Measurements from ENCODE around the gene PTTG1IP. TPM values are rescaled to one million over a fixed set of nuclear protein-coding genes. Genes with fewer than 3 reads are reported as not detected.

Gene PTTG1IP
- total and polyA plus RNA-seq, 4 experiments from 2014 or later = 84.8 to 110 (median 95.5) TPM

GRCh38 chr21:44817506-44817880 lies 56.0 kb downstream of the PTTG1IP start:
- Histone ChIP-seq H3K27me3 (ENCODE audit: insufficient read depth, low read length) (no peaks in the 10 kb centered on the region), H3K36me3 (ENCODE audit: insufficient read depth, low read length) (no peaks in the 10 kb centered on the region), H3K9me3 (ENCODE audit: control insufficient read depth in 1 of 2, low read length in 2 of 2) (peaks cover 0 to 2% of the 10 kb centered on the region in 2 donors), H3K4me1 (ENCODE audit: insufficient read depth, low read length) (peaks cover 16% of the 10 kb centered on the region), H3K27ac (ENCODE audit: low read depth, low read length) (no peak overlapping the region), H3K4me3 (ENCODE audit: low read length in 2 of 2) (peak overlapping the region in 1 of 2 donors; percentile 57)
- CTCF ChIA-PET (ENCODE audit: partially characterized antibody) = interaction anchor here (0.6 to 1.0 kb wide), 3 partner anchors 12 to 307 kb away, joined by 3 to 4 read pairs (median 3); no protein-coding TSS in a partner anchor
- POLR2A ChIA-PET (ENCODE audit: partially characterized antibody) = interaction anchor here (0.6 to 5.1 kb wide), 13 partner anchors 11 to 479 kb away, joined by 3 to 52 read pairs (median 3); partner anchors contain the start of genes CFAP410, KRTAP12-3, PTTG1IP and SLX9
- H3K4me3 Mint-ChIP-seq = peak overlapping the region; percentile 23 to 80 (median 58)
- no peaks in the 10 kb centered on the region for H3K27me3 Mint-ChIP-seq
- H3K36me3 Mint-ChIP-seq = peaks cover 5 to 8% of the 10 kb centered on the region in 2 donors
- intact Hi-C loops (cut with micrococcal nuclease) = loop anchor here (1.0 to 10.0 kb wide), 5 partner anchors 16 to 827 kb away; partner anchors contain the start of genes CFAP410, PCBP3, PTTG1IP and UBE2G2
- peak; percentile 89 to 91 (median 91) for DNase-seq
- H3K9me3 Mint-ChIP-seq = peaks cover 0 to 18% (median 6%) of the 10 kb centered on the region in 8 donors
- H3K27ac Mint-ChIP-seq = peak overlapping the region in 3 of 7 donors; percentile 17 to 48 (median 31)
- H3K4me1 Mint-ChIP-seq = peaks cover 1 to 34% (median 16%) of the 10 kb centered on the region in 4 donors

- peaks cover 0 to 12% (median 2%) of the 10 kb centered on the region in 8 donors for H3K9me3 Mint-ChIP-seq
- H3K9me3 ChIP-seq (ENCODE audit: control insufficient read depth in 1 of 2, low read length in 2 of 2) = no peaks in the 10 kb centered on the region
- peaks cover 1 to 40% (median 17%) of the 10 kb centered on the region in 4 donors for H3K4me1 Mint-ChIP-seq
- H3K4me3 ChIP-seq (ENCODE audit: low read length in 2 of 2) = peak overlapping the region in 1 of 2 donors; percentile 57
- peak overlapping the region; percentile 68 to 87 (median 74) for H3K4me3 Mint-ChIP-seq
- H3K4me1 ChIP-seq (ENCODE audit: insufficient read depth, low read length) = peaks cover 16% of the 10 kb centered on the region
- H3K36me3 ChIP-seq (ENCODE audit: insufficient read depth, low read length) = no peaks in the 10 kb centered on the region
- ChIA-PET POLR2A (ENCODE audit: partially characterized antibody) (interaction anchor here (0.6 to 5.1 kb wide), 12 partner anchors 11 to 478 kb away, joined by 3 to 52 read pairs (median 4); partner anchors contain the start of genes CFAP410, PTTG1IP, SLX9 and UBE2G2), CTCF (ENCODE audit: partially characterized antibody) (interaction anchor here (1.0 kb wide), 2 partner anchors 11 to 307 kb away, joined by 3 to 4 read pairs; no protein-coding TSS in a partner anchor)
- H3K27ac Mint-ChIP-seq = peak overlapping the region in 6 of 7 donors; percentile 52 to 90 (median 72)
- H3K36me3 Mint-ChIP-seq = peaks cover 5 to 9% of the 10 kb centered on the region in 2 donors
- intact Hi-C loops (cut with micrococcal nuclease) = loop anchor here (1.0 to 10.0 kb wide), 5 partner anchors 16 to 828 kb away; partner anchors contain the start of genes CFAP410, PCBP3, PTTG1IP and UBE2G2
- no peaks in the 10 kb centered on the region for H3K27me3 ChIP-seq (ENCODE audit: insufficient read depth, low read length)
- no peaks in the 10 kb centered on the region for H3K27me3 Mint-ChIP-seq
- no peak overlapping the region for H3K27ac ChIP-seq (ENCODE audit: low read depth, low read length)
- DNase-seq = peak in 1 of 5 donors; percentile 50
Observed at GRCh38 chr21:44816761-44817505, 56.6 kb downstream of the PTTG1IP start.

DNA sequence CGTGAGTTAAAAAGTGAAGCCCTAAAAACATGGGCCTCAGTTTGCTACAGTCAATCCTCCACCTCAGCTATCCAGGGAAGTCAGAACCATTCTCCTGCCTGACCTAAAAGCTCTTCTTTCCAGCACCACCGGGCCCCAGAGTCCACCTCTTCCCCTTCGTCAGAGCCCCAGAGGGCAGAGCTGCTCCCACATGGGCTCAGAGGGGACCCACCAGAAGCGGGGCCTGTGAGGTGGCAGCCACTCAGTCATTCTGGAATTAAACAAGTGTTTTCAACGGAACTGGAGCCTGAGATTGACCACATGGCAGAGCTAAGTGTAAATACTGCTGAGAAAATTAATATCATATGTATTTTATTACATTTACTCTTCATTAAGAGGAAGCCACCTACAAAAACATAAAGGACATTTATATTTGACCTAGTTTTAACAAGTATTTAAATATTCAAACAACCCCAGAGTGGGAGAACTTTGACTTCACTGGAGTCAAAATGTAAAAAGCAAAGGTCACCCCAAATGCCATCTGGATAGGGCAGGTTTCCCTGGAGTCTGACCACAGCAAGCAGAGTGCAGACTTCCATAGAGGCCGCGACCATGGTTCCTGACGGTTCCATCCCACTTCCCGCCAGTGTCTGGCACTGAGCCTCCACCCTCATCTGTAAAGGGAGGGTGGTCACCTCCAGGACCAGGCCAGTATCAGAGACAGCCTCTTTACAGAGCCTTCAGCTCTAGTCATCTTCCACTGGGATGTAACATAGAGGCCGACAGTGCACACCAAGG lies 57.5 kb downstream of the PTTG1IP start:
- H3K36me3 Mint-ChIP-seq = peaks cover 9 to 14% of the 10 kb centered on the region in 2 donors
- Histone ChIP-seq H3K4me1 (ENCODE audit: insufficient read depth, low read length) (peaks cover 16% of the 10 kb centered on the region), H3K36me3 (ENCODE audit: insufficient read depth, low read length) (no peaks in the 10 kb centered on the region), H3K27ac (ENCODE audit: low read depth, low read length) (no peak overlapping the region), H3K4me3 (ENCODE audit: low read length in 2 of 2) (no peak overlapping the region), H3K9me3 (ENCODE audit: control insufficient read depth in 1 of 2, low read length in 2 of 2) (no peaks in the 10 kb centered on the region), H3K27me3 (ENCODE audit: insufficient read depth, low read length) (no peaks in the 10 kb centered on the region)
- peak overlapping the region; percentile 48 to 90 (median 68) for H3K27ac Mint-ChIP-seq
- peak overlapping the region; percentile 68 to 87 (median 72) for H3K4me3 Mint-ChIP-seq
- POLR2A ChIA-PET (ENCODE audit: partially characterized antibody) = interaction anchor here (0.7 to 1.9 kb wide), 4 partner anchors 11 to 124 kb away, joined by 3 to 7 read pairs (median 5); partner anchors contain the start of genes SLX9 and UBE2G2
- intact Hi-C loops (cut with micrococcal nuclease) = loop anchor here (10.0 kb wide), 2 partner anchors 481 to 829 kb away; partner anchors contain the start of genes CFAP410 and PCBP3
- DNase-seq = no peak
- H3K4me1 Mint-ChIP-seq = peaks cover 5 to 48% (median 20%) of the 10 kb centered on the region in 4 donors
- no peaks in the 10 kb centered on the region for H3K27me3 Mint-ChIP-seq
- peaks cover 0 to 9% (median 0%) of the 10 kb centered on the region in 8 donors for H3K9me3 Mint-ChIP-seq
- CTCF ChIA-PET (ENCODE audit: partially characterized antibody) = interaction anchor here (4.6 kb wide), 1 partner anchor 16 kb away, joined by 25 read pairs; the partner anchor contains the start of gene UBE2G2

DNA sequence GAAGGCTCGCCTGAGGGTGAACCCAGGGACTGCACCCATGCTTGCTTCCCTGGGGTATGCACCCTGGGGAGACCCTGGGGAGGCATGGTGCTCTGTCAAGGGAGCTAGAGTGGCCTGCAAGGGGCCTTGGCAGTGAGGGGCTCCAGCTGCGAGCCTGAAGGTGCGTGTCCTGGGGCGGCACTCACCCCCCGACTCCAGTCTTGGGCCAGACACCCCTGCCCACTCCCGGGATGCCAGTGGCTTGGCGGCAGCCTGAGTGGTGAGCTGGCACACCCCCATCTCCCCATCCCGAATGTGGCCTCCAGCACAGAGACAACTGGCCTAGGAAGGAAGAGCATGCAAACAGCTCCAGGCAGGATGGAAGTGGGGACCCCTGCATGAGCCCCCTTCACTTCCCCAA lies 58.3 kb downstream of the PTTG1IP start:
- H3K4me3 Mint-ChIP-seq = peak overlapping the region in 2 of 8 donors; percentile 36 to 51
- Histone ChIP-seq H3K4me3 (ENCODE audit: low read length in 2 of 2) (no peak overlapping the region), H3K36me3 (ENCODE audit: insufficient read depth, low read length) (peaks cover 5% of the 10 kb centered on the region), H3K9me3 (ENCODE audit: control insufficient read depth in 1 of 2, low read length in 2 of 2) (no peaks in the 10 kb centered on the region), H3K27me3 (ENCODE audit: insufficient read depth, low read length) (no peaks in the 10 kb centered on the region), H3K27ac (ENCODE audit: low read depth, low read length) (no peak overlapping the region), H3K4me1 (ENCODE audit: insufficient read depth, low read length) (peaks cover 16% of the 10 kb centered on the region)
- peaks cover 0 to 7% (median 0%) of the 10 kb centered on the region in 8 donors for H3K9me3 Mint-ChIP-seq
- peaks cover 12 to 16% of the 10 kb centered on the region in 2 donors for H3K36me3 Mint-ChIP-seq
- DNase-seq = no peak
- CTCF ChIA-PET (ENCODE audit: partially characterized antibody) = interaction anchor here (4.6 kb wide), 1 partner anchor 15 kb away, joined by 25 read pairs; the partner anchor contains the start of gene UBE2G2
- intact Hi-C loops (cut with micrococcal nuclease) = loop anchor here (10.0 kb wide), 2 partner anchors 480 to 830 kb away; partner anchors contain the start of genes CFAP410 and PCBP3
- POLR2A ChIA-PET (ENCODE audit: partially characterized antibody) = interaction anchor here (1.0 to 1.9 kb wide), 5 partner anchors 10 to 57 kb away, joined by 3 to 7 read pairs (median 3); partner anchors contain the start of gene UBE2G2
- H3K27ac Mint-ChIP-seq = peak overlapping the region in 1 of 7 donors; percentile 42
- peaks cover 7 to 54% (median 22%) of the 10 kb centered on the region in 4 donors for H3K4me1 Mint-ChIP-seq
- no peaks in the 10 kb centered on the region for H3K27me3 Mint-ChIP-seq

DNA sequence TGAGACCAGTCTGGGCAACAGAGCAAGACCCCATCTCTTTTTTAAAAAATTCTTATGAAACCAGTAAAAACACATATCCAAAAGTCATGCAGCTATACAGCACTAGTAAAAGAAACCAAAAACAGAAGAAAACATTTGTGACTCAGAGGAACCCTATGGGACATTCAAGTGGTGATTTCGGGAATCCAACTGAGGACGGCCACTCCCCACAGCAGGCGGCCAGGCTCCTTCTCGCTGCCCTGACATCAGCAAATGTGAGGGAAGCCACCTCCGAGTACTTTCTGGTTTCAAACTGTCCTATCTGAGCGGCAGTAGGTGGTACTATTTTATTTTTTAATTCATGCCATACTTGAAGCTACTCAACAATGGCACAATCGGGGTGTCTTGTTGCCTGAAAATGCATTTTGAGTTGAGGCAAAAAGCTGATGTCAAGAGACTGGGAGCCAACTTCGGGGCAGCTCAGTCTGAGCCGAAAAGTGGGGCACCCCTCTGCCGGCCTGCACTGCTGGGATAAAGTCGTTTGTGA lies 58.9 kb downstream of the PTTG1IP start:
- Histone ChIP-seq H3K9me3 (ENCODE audit: control insufficient read depth in 1 of 2, low read length in 2 of 2) (no peaks in the 10 kb centered on the region), H3K4me1 (ENCODE audit: insufficient read depth, low read length) (peaks cover 16% of the 10 kb centered on the region), H3K27me3 (ENCODE audit: insufficient read depth, low read length) (no peaks in the 10 kb centered on the region), H3K4me3 (ENCODE audit: low read length in 2 of 2) (no peak overlapping the region), H3K27ac (ENCODE audit: low read depth, low read length) (no peak overlapping the region), H3K36me3 (ENCODE audit: insufficient read depth, low read length) (peaks cover 11% of the 10 kb centered on the region)
- DNase-seq = no peak
- Mint-ChIP-seq H3K4me3 (peak overlapping the region in 1 of 8 donors; percentile 15), H3K9me3 (no peaks in the 10 kb centered on the region), H3K27ac (peak overlapping the region in 1 of 7 donors; percentile 42), H3K27me3 (no peaks in the 10 kb centered on the region), H3K36me3 (peaks cover 17 to 20% of the 10 kb centered on the region in 2 donors), H3K4me1 (peaks cover 7 to 51% (median 22%) of the 10 kb centered on the region in 4 donors)
- ChIA-PET POLR2A (ENCODE audit: partially characterized antibody) (interaction anchor here (1.0 to 1.9 kb wide), 4 partner anchors 9 to 58 kb away, joined by 3 to 7 read pairs (median 4); partner anchors contain the start of gene UBE2G2), CTCF (ENCODE audit: partially characterized antibody) (interaction anchor here (4.6 kb wide), 1 partner anchor 14 kb away, joined by 25 read pairs; the partner anchor contains the start of gene UBE2G2)
- intact Hi-C loops (cut with micrococcal nuclease) = loop anchor here (10.0 kb wide), 2 partner anchors 480 to 830 kb away; partner anchors contain the start of genes CFAP410 and PCBP3

- Mint-ChIP-seq H3K4me1 (peaks cover 7 to 45% (median 22%) of the 10 kb centered on the region in 4 donors), H3K4me3 (no peak overlapping the region), H3K27ac (peak overlapping the region in 1 of 7 donors; percentile 42), H3K9me3 (no peaks in the 10 kb centered on the region), H3K27me3 (no peaks in the 10 kb centered on the region), H3K36me3 (peaks cover 24 to 27% of the 10 kb centered on the region in 2 donors)
- peaks cover 11% of the 10 kb centered on the region for H3K36me3 ChIP-seq (ENCODE audit: insufficient read depth, low read length)
- ChIA-PET POLR2A (ENCODE audit: partially characterized antibody) (no interaction called here), CTCF (ENCODE audit: partially characterized antibody) (interaction anchor here (4.6 kb wide), 1 partner anchor 13 kb away, joined by 25 read pairs; the partner anchor contains the start of gene UBE2G2)
- intact Hi-C loops (cut with micrococcal nuclease) = loop anchor here (10.0 kb wide), 2 partner anchors 479 to 831 kb away; partner anchors contain the start of genes CFAP410 and PCBP3
- no peak overlapping the region for H3K4me3 ChIP-seq (ENCODE audit: low read length in 2 of 2)
- no peaks in the 10 kb centered on the region for H3K27me3 ChIP-seq (ENCODE audit: insufficient read depth, low read length)
- H3K27ac ChIP-seq (ENCODE audit: low read depth, low read length) = no peak overlapping the region
- no peak for DNase-seq
- peaks cover 12% of the 10 kb centered on the region for H3K4me1 ChIP-seq (ENCODE audit: insufficient read depth, low read length)
- H3K9me3 ChIP-seq (ENCODE audit: control insufficient read depth in 1 of 2, low read length in 2 of 2) = no peaks in the 10 kb centered on the region
Observed at GRCh38 chr21:44813727-44814126, 59.8 kb downstream of the PTTG1IP start.
